SU-DHL-6 (cell line): Measurements from ENCODE around the gene NCAPG2.

Experiments
- H2AFZ ChIP-seq: fragments of 200-600 bp; sonication (generic); 2 replicates; pipeline ENCODE4 v1.6.1; 2014; ENCODE audit warnings: low read depth, mild to moderate bottlenecking, moderate library complexity, mixed read lengths, antibody characterized with exemption, low read length; ENCODE audit not compliant: severe bottlenecking
- H3F3A ChIP-seq: fragments of 200-600 bp; shearing (Covaris generic); 2 replicates; pipeline ENCODE4 v1.6.0; 2016; ENCODE audit warnings: antibody characterized with exemption, mild to moderate bottlenecking; ENCODE audit not compliant: insufficient read depth
- H3K27ac ChIP-seq: fragments of 200-600 bp; sonication (generic); 2 replicates; pipeline ENCODE4 v1.5.1; 2016; ENCODE audit warnings: low read depth, mild to moderate bottlenecking, low read length, moderate library complexity, mixed read lengths
- H3K27me3 ChIP-seq: fragments of 200-600 bp; sonication (generic), shearing (Covaris generic); 2 replicates; pipeline ENCODE4 v1.6.0; 2014; ENCODE audit warnings: mild to moderate bottlenecking, low read length
- H3K36me3 ChIP-seq: fragments of 200-600 bp; sonication (generic); 2 replicates; pipeline ENCODE4 v1.6.1; 2014; ENCODE audit warnings: mild to moderate bottlenecking, low read length, mixed read lengths
- H3K4me2 ChIP-seq: fragments of 300-600, 200-600 bp; shearing (Covaris generic), sonication (generic); 2 replicates; pipeline ENCODE4 v1.6.0; 2014; ENCODE audit warnings: low read length, low read depth, mild to moderate bottlenecking; ENCODE audit not compliant: poor library complexity, severe bottlenecking
- H3K4me3 ChIP-seq: fragments of 200-600 bp; sonication (generic); 2 replicates; pipeline ENCODE4 v1.5.1; 2014; ENCODE audit warnings: antibody characterized with exemption, low read length, mild to moderate bottlenecking, mixed read lengths; ENCODE audit not compliant: insufficient read depth, poor library complexity, severe bottlenecking
- H3K79me2 ChIP-seq: fragments of 200-600 bp; sonication (generic); 2 replicates; pipeline ENCODE4 v1.6.1; 2014; ENCODE audit warnings: mild to moderate bottlenecking, low read length, moderate library complexity; ENCODE audit not compliant: insufficient read depth
- H3K9ac ChIP-seq: fragments of 200-600 bp; sonication (generic); 2 replicates; pipeline ENCODE4 v1.7.0; 2014; ENCODE audit warnings: mild to moderate bottlenecking, low read length
- H3K9me2 ChIP-seq: fragments of 200-600 bp; sonication (generic); replicated peaks from 2 replicates; pipeline ENCODE4 v1.6.1; 2014; ENCODE audit warnings: low read length; ENCODE audit not compliant: insufficient read depth
- H3K9me3 ChIP-seq: fragments of 200-600 bp; sonication (generic); 2 replicates; pipeline ENCODE4 v1.6.1; 2014; ENCODE audit warnings: low read length, mixed read lengths; ENCODE audit not compliant: insufficient read depth
- H4K20me1 ChIP-seq: fragments of 200-600 bp; sonication (generic); 2 replicates; pipeline ENCODE4 v1.6.1; 2014; ENCODE audit warnings: low read depth, mild to moderate bottlenecking, antibody characterized with exemption, low read length, moderate library complexity, mixed read lengths
- EZH2phosphoT487 ChIP-seq: fragments of 200-600 bp; sonication (generic), shearing (Covaris generic); conservative IDR thresholded peaks from 2 replicates; pipeline ENCODE4 v1.6.1; 2018; ENCODE audit warnings: mild to moderate bottlenecking, antibody characterized with exemption, low read length, moderate library complexity, mixed read lengths
- TF ChIP-seq, protein P1 (sequence below): fragments of 200-600 bp; sonication (generic); IDR thresholded peaks from one replicate; pipeline ENCODE4 v1.5.1; 2017; ENCODE audit warnings: antibody characterized with exemption, mild to moderate bottlenecking, low read length, moderate library complexity; ENCODE audit not compliant: insufficient read depth, poor library complexity, severe bottlenecking

Gene NCAPG2

DNA sequence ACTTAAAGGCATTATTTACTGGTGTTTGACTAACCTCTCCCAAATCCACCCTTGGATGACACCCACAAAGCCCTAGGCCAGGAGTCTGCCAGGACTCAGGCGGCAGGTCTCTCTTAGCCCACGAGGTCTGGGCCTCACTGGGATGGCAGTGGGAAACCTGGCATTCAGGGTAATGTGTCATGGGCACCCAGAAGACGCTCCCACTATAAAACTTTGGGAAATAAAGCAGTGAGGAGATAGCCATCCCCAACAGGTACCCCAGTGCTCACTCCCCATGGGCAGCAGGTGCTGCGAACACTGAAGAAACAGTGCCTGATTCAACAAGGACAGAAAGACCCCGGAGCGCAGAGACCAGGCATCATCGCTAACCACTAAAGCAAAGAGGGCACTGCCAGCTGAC lies 102.6 kb downstream of the NCAPG2 start:
- Histone ChIP-seq H4K20me1 (no peaks in the 10 kb centered on the region), H3K27me3 (no peaks in the 10 kb centered on the region), H3K9me3 (no peaks in the 10 kb centered on the region), H3K4me3 (no peak overlapping the region), H3K36me3 (no peaks in the 10 kb centered on the region), H3K9me2 (no peaks in the 10 kb centered on the region), H3K4me2 (no peak overlapping the region), H3K27ac (no peak overlapping the region), H3F3A (no peaks in the 10 kb centered on the region; the same call in 1 of the 2 replicates), H3K9ac (no peak overlapping the region), H2AFZ (no peak overlapping the region), H3K79me2 (no peaks in the 10 kb centered on the region)
- TF ChIP-seq EZH2phosphoT487: no peak
- TF ChIP-seq, protein P1, sequence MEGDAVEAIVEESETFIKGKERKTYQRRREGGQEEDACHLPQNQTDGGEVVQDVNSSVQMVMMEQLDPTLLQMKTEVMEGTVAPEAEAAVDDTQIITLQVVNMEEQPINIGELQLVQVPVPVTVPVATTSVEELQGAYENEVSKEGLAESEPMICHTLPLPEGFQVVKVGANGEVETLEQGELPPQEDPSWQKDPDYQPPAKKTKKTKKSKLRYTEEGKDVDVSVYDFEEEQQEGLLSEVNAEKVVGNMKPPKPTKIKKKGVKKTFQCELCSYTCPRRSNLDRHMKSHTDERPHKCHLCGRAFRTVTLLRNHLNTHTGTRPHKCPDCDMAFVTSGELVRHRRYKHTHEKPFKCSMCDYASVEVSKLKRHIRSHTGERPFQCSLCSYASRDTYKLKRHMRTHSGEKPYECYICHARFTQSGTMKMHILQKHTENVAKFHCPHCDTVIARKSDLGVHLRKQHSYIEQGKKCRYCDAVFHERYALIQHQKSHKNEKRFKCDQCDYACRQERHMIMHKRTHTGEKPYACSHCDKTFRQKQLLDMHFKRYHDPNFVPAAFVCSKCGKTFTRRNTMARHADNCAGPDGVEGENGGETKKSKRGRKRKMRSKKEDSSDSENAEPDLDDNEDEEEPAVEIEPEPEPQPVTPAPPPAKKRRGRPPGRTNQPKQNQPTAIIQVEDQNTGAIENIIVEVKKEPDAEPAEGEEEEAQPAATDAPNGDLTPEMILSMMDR: no peak

DNA sequence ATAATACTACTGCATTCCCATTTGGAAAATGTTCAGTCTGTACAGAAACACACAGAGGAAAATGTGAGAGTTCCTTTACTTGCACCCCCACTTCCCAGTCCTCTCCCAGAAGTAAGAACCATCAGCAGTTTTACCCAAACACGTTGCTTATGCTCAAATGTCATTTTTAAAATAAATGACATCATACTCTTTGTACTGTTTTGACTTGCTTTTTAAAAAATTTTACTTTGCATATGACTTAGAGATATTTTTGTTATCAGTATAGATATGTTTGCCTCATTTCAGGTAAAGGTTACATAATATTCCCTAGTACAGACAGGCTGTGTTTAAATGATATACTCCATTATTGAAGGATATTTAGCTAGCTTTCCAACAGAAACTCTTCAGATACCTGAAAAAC lies 103.5 kb downstream of the NCAPG2 start:
- Histone ChIP-seq H3F3A (peaks cover 3% of the 10 kb centered on the region; the same call in 1 of the 2 replicates), H3K79me2 (no peaks in the 10 kb centered on the region), H4K20me1 (no peaks in the 10 kb centered on the region), H3K36me3 (no peaks in the 10 kb centered on the region), H3K27me3 (no peaks in the 10 kb centered on the region), H3K9me3 (no peaks in the 10 kb centered on the region), H3K27ac (no peak overlapping the region), H3K9me2 (no peaks in the 10 kb centered on the region), H3K4me2 (no peak overlapping the region), H3K9ac (no peak overlapping the region), H2AFZ (no peak overlapping the region), H3K4me3 (no peak overlapping the region)
- TF ChIP-seq, protein P1: no peak

DNA sequence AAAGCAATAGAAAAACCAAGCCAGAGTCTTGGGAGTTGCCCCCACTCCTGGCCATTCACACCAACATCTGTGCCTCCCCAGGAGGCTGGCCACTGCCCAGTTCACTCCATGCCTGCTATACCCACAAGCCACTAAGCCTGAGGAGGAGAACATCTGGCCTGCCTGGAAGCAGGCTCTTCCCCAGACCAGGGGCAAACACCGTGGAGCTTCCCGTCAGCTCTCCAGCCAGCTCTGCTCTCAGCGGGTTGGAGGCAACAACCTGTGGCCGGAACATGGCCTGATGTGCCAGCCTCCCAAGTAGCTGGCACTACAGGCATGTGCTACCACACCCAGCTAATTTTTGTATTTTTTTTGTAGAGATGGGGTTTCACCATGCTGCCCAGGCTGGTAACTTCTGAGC lies 107.9 kb downstream of the NCAPG2 start:
- H3K79me2 ChIP-seq: no peaks in the 10 kb centered on the region

More for the DNA sequence above, 107.9 kb downstream of the NCAPG2 start:
- H3K9me3 ChIP-seq: no peaks in the 10 kb centered on the region; the same call in 1 of the 2 replicates
- H3K9me2 ChIP-seq: no peaks in the 10 kb centered on the region
- no peak for TF ChIP-seq EZH2phosphoT487
- TF ChIP-seq, protein P1: no peak
- no peaks in the 10 kb centered on the region for H3K36me3 ChIP-seq
- no peak overlapping the region for H3K4me2 ChIP-seq
- H3K4me3 ChIP-seq: no peak overlapping the region
- H3K27ac ChIP-seq: no peak overlapping the region
- peaks cover 5% of the 10 kb centered on the region; the same call in 1 of the 2 replicates for H3F3A ChIP-seq
- H3K27me3 ChIP-seq: no peaks in the 10 kb centered on the region
- no peak overlapping the region for H2AFZ ChIP-seq
- no peak overlapping the region for H3K9ac ChIP-seq
- no peaks in the 10 kb centered on the region for H4K20me1 ChIP-seq
